ENCODE measurements around the gene COLEC11. TPM values are rescaled to one million over a fixed set of nuclear protein-coding genes. Genes with fewer than 3 reads are reported as not detected.

Gene COLEC11
- total and polyA plus RNA-seq, 2 of the 13 experiments (the other 11 are each of a cell fraction or from before 2014, with no cell fraction given), result 1.5 to 3.0 TPM

GRCh38 chr2:3547915-3548314, 47.0 kb upstream of the COLEC11 start:
- in situ Hi-C loops (cut with HindIII; ENCODE audit: extremely low pct_ligation_motif_present, low pct_unique_long_range_greater_than_20kb), result no loop called here
- CTCF ChIA-PET (ENCODE audit: low intra/inter-chr PET ratio, low total read pairs), result no interaction called here

GRCh38 chr2:3553946-3554345, 41.0 kb upstream of the COLEC11 start:
- Histone ChIP-seq H3K9me3 (ENCODE audit: low read length) (no peaks in the 10 kb centered on the region), H3K79me2 (ENCODE audit: insufficient read depth, low read length) (peaks cover 34% of the 10 kb centered on the region), H3K36me3 (replicated peaks in 1 of 2; ENCODE audit: control insufficient read depth in 1 of 2, insufficient read depth in 2 of 2, low read length in 2 of 2) (peaks cover 36 to 68% of the 10 kb centered on the region in 2 experiments), H3K4me1 (ENCODE audit: insufficient read depth, low read length) (peaks cover 15% of the 10 kb centered on the region), H4K20me1 (ENCODE audit: insufficient read depth, low read length) (no peaks in the 10 kb centered on the region), H3K4me2 (ENCODE audit: low read depth, low read length) (no peak overlapping the region), H3K27ac (ENCODE audit: extremely low read length, insufficient read depth, low read length) (no peak overlapping the region), H2AFZ (ENCODE audit: low read length) (no peak overlapping the region), H3K9ac (ENCODE audit: insufficient read depth, low read depth, low read length) (no peak overlapping the region), H3K27me3 (ENCODE audit: control insufficient read depth in 1 of 2, insufficient read depth in 2 of 2, low read length in 2 of 2) (no peaks in the 10 kb centered on the region; a peak in 1 of 5 replicates), H3K4me3 (replicated peaks in 1 of 3; ENCODE audit: insufficient read depth in 1 of 3, low read depth in 2 of 3, low read length in 3 of 3) (no peak overlapping the region)
- DNase-seq (ENCODE audit: low spot score) (no peak), ATAC-seq (no peak), FAIRE-seq (no peak)
- no TSS peak for BruUV-seq (replicated peaks)
- CTCF ChIA-PET (ENCODE audit: low intra/inter-chr PET ratio, low total read pairs), result no interaction called here
- no peak for TF ChIP-seq CENPX (CRISPR knock-in tag; IDR thresholded peaks at IDR 0.05)
- no peak for TF ChIP-seq SRY (CRISPR knock-in tag; IDR thresholded peaks at IDR 0.05)
- TF ChIP-seq ZNF367 (CRISPR knock-in tag; IDR thresholded peaks at IDR 0.05; ENCODE audit: borderline replicate concordance), result no peak
- no peak for TF ChIP-seq ZSCAN30 (CRISPR knock-in tag; IDR thresholded peaks at IDR 0.05)
- no peak for TF ChIP-seq PITX1 (CRISPR knock-in tag; IDR thresholded peaks at IDR 0.05)
- no peak for TF ChIP-seq ZFY (CRISPR knock-in tag; IDR thresholded peaks at IDR 0.05)
- peak; percentile 52 for TF ChIP-seq RBM22 (optimal IDR thresholded peaks at IDR 0.05; ENCODE audit: low read length)
- TF ChIP-seq ZNF562 (CRISPR knock-in tag; IDR thresholded peaks at IDR 0.05; ENCODE audit: borderline replicate concordance), result no peak
- in situ Hi-C loops (cut with HindIII; ENCODE audit: extremely low pct_ligation_motif_present, low pct_unique_long_range_greater_than_20kb), result no loop called here
- intact Hi-C loops (cut with micrococcal nuclease; ENCODE audit: unreplicated experiment), result no loop called here
- POLR2A ChIA-PET, result interaction anchor here (0.9 to 1.7 kb wide), 4 partner anchors 16 to 30 kb away, joined by 3 to 5 read pairs (median 3); no protein-coding TSS in a partner anchor
- 95% methylated on average over 10 of the region's 10 CpGs for WGBS (ENCODE audit: low lambda C conversion rate)

More at GRCh38 chr2:3547915-3548314, 47.0 kb upstream of the COLEC11 start:
- Histone ChIP-seq H3K4me2 (ENCODE audit: low read depth, low read length) (no peak overlapping the region), H3K79me2 (ENCODE audit: insufficient read depth, low read length) (peaks cover 2% of the 10 kb centered on the region), H3K9ac (ENCODE audit: insufficient read depth, low read depth, low read length) (no peak overlapping the region), H3K4me1 (ENCODE audit: insufficient read depth, low read length) (no peaks in the 10 kb centered on the region), H3K9me3 (ENCODE audit: low read length) (no peaks in the 10 kb centered on the region), H3K36me3 (replicated peaks in 1 of 2; ENCODE audit: control insufficient read depth in 1 of 2, insufficient read depth in 2 of 2, low read length in 2 of 2) (peaks cover 53 to 90% of the 10 kb centered on the region in 2 experiments), H4K20me1 (ENCODE audit: insufficient read depth, low read length) (no peaks in the 10 kb centered on the region), H3K4me3 (replicated peaks in 1 of 3; ENCODE audit: insufficient read depth in 1 of 3, low read depth in 2 of 3, low read length in 3 of 3) (no peak overlapping the region), H2AFZ (ENCODE audit: low read length) (no peak overlapping the region), H3K27me3 (ENCODE audit: control insufficient read depth in 1 of 2, insufficient read depth in 2 of 2, low read length in 2 of 2) (no peaks in the 10 kb centered on the region), H3K27ac (ENCODE audit: extremely low read length, insufficient read depth, low read length) (no peak overlapping the region)
- no peak for FAIRE-seq
- no peak for TF ChIP-seq ZNF382 (CRISPR knock-in tag; IDR thresholded peaks at IDR 0.05; ENCODE audit: borderline replicate concordance)
- TF ChIP-seq HOXA9 (CRISPR knock-in tag; IDR thresholded peaks at IDR 0.05; ENCODE audit: borderline replicate concordance), result no peak
- peak; percentile 76 for TF ChIP-seq ZMYM3 (CRISPR knock-in tag; IDR thresholded peaks at IDR 0.05)
- intact Hi-C loops (cut with micrococcal nuclease; ENCODE audit: unreplicated experiment), result no loop called here
- ATAC-seq, result no peak
- BruUV-seq (replicated peaks), result no TSS peak
- no peak for DNase-seq (ENCODE audit: low spot score)
- POLR2A ChIA-PET, result interaction anchor here (0.7 kb wide), 1 partner anchor 11 kb away, joined by 3 read pairs; no protein-coding TSS in a partner anchor
- 95% methylated on average over 2 of the region's 2 CpGs for WGBS (ENCODE audit: low lambda C conversion rate)
